ENCODE data around the gene HERC5. TPM values are rescaled to one million over a fixed set of nuclear protein-coding genes. Genes with fewer than 3 reads are reported as not detected.
"Not testable (repeated sequence)": the region's sequence is repeated elsewhere in the genome, so short reads cannot be mapped to it uniquely, and the experiment has no call there.

Gene HERC5
- total RNA-seq, 4 donors from 2014 or later, result 2.1 to 9.2 (median 6.5) TPM

GRCh38 chr4:88422403-88422802 lies 34.5 kb upstream of the HERC5 start:
- 68 to 73% methylated on average over 2 of the region's 2 CpGs for WGBS, 2 donors

GRCh38 chr4:88429401-88429800 lies 27.5 kb upstream of the HERC5 start:
- H3K36me3 ChIP-seq, result peaks cover 0 to 59% (median 0%) of the 10 kb centered on the region in 3 donors
- 39 to 59% methylated on average over 1 of the region's 1 CpG for WGBS, 2 donors

More at GRCh38 chr4:88422403-88422802, 34.5 kb upstream of the HERC5 start:
- Histone ChIP-seq H3K4me1 (no peaks in the 10 kb centered on the region), H3K9me3 (no peaks in the 10 kb centered on the region), H3K4me3 (no peak overlapping the region), H3K36me3 (peaks cover 0 to 23% (median 0%) of the 10 kb centered on the region in 3 donors), H3K27me3 (no peaks in the 10 kb centered on the region), H3K27ac (no peak overlapping the region)
- TF ChIP-seq CTCF (IDR thresholded peaks at IDR 0.05) (no peak), POLR2A (IDR thresholded peaks at IDR 0.05) (no peak), EP300 (IDR thresholded peaks at IDR 0.05) (no peak)
- no peak for DNase-seq (ENCODE audit: low spot score in 2 of 2)

GRCh38 chr4:88435987-88436693 lies 20.8 kb upstream of the HERC5 start:
- no peak for DNase-seq (ENCODE audit: low spot score in 2 of 2)
- no peaks in the 10 kb centered on the region for H3K4me1 ChIP-seq
- 82 to 85% methylated on average over 1 of the region's 1 CpG for WGBS, 2 donors
- no peaks in the 10 kb centered on the region for H3K27me3 ChIP-seq
- no peak overlapping the region for H3K4me3 ChIP-seq
- no peak overlapping the region for H3K27ac ChIP-seq
- peaks cover 0 to 83% (median 0%) of the 10 kb centered on the region in 3 donors for H3K36me3 ChIP-seq
- H3K9me3 ChIP-seq, result no peaks in the 10 kb centered on the region
- TF ChIP-seq EP300 (IDR thresholded peaks at IDR 0.05) (no peak), POLR2A (IDR thresholded peaks at IDR 0.05) (no peak), CTCF (IDR thresholded peaks at IDR 0.05) (no peak)

More at GRCh38 chr4:88429401-88429800, 27.5 kb upstream of the HERC5 start:
- TF ChIP-seq EP300 (IDR thresholded peaks at IDR 0.05) (no peak), CTCF (IDR thresholded peaks at IDR 0.05) (no peak), POLR2A (IDR thresholded peaks at IDR 0.05) (no peak)
- Histone ChIP-seq H3K27ac (no peak overlapping the region), H3K9me3 (no peaks in the 10 kb centered on the region), H3K4me3 (no peak overlapping the region), H3K4me1 (no peaks in the 10 kb centered on the region), H3K27me3 (no peaks in the 10 kb centered on the region)
- DNase-seq (ENCODE audit: low spot score in 2 of 2), result no peak

GRCh38 chr4:88437873-88438272 lies 19.0 kb upstream of the HERC5 start:
- H3K4me3 ChIP-seq; DNase-seq (ENCODE audit: low spot score in 2 of 2); H3K9me3 ChIP-seq; H3K27me3 ChIP-seq; H3K27ac ChIP-seq; H3K4me1 ChIP-seq: not testable (repeated sequence)
- 94 to 98% methylated on average over 4 of the region's 4 CpGs for WGBS, 2 donors
- peaks cover 0 to 82% (median 5%) of the 10 kb centered on the region in 3 donors for H3K36me3 ChIP-seq

- Histone ChIP-seq H3K27ac (no peak overlapping the region), H3K4me3 (no peak overlapping the region)
- 87 to 89% methylated on average over 3 of the region's 3 CpGs for WGBS, 2 donors
Measured at GRCh38 chr4:88439161-88439760, 17.7 kb upstream of the HERC5 start.

More at GRCh38 chr4:88439161-88439760, 17.7 kb upstream of the HERC5 start:
- Histone ChIP-seq H3K9me3 (no peaks in the 10 kb centered on the region), H3K4me1 (no peaks in the 10 kb centered on the region), H3K36me3 (peaks cover 0 to 75% (median 5%) of the 10 kb centered on the region in 3 donors), H3K27me3 (no peaks in the 10 kb centered on the region)
- DNase-seq (ENCODE audit: low spot score in 2 of 2), result no peak
- TF ChIP-seq EP300 (IDR thresholded peaks at IDR 0.05) (no peak), POLR2A (IDR thresholded peaks at IDR 0.05) (no peak), CTCF (IDR thresholded peaks at IDR 0.05) (no peak)
